HFF-Myc (cell line): ENCODE data around the gene RFC2.
"Not testable (repeated sequence)": the region's sequence is repeated elsewhere in the genome, so short reads cannot be mapped to it uniquely, and the experiment has no call there.

ENCODE experiments used
- DNase-seq: peaks from one replicate; pipeline ENCODE4 v3.0.0-alpha.2; 2011; ENCODE audit warnings: low read depth; ENCODE audit errors: extremely low read depth
- H3K4me3 ChIP-seq: replicated peaks from 2 replicates; pipeline ENCODE4 v1.5.1; 2011; ENCODE audit warnings: low read depth, mild to moderate bottlenecking, control low read depth, low read length
- TF ChIP-seq, protein P1 (sequence below): IDR thresholded peaks from 2 replicates; pipeline ENCODE4 v1.5.1; 2012; ENCODE audit warnings: mild to moderate bottlenecking, low read depth, low read length, control low read depth; ENCODE audit errors: missing control alignments

Gene RFC2

DNA sequence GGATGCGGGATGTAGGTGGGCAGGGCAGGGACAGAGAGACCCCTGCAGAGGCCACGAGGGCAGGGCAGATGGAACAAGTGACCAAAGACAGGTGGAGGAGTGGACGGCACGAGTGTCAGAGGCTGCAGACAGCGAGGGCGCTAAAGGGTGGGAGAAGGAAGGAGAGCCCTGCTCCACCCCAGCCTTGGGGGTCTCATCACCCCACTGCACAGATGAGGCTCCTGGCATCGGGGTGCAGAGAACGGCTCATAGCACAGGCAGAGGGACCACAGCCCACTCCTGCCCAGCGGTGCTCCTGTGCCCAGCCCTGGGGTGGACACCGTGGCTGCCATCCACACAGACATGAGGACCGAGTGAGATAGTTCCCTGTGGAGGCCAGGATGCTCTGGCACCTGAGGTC is 46.6 kb downstream of the RFC2 start:
- no peak overlapping the region for H3K4me3 ChIP-seq
- DNase-seq: no peak
- TF ChIP-seq, protein P1, sequence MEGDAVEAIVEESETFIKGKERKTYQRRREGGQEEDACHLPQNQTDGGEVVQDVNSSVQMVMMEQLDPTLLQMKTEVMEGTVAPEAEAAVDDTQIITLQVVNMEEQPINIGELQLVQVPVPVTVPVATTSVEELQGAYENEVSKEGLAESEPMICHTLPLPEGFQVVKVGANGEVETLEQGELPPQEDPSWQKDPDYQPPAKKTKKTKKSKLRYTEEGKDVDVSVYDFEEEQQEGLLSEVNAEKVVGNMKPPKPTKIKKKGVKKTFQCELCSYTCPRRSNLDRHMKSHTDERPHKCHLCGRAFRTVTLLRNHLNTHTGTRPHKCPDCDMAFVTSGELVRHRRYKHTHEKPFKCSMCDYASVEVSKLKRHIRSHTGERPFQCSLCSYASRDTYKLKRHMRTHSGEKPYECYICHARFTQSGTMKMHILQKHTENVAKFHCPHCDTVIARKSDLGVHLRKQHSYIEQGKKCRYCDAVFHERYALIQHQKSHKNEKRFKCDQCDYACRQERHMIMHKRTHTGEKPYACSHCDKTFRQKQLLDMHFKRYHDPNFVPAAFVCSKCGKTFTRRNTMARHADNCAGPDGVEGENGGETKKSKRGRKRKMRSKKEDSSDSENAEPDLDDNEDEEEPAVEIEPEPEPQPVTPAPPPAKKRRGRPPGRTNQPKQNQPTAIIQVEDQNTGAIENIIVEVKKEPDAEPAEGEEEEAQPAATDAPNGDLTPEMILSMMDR: no peak

- no peak overlapping the region for H3K4me3 ChIP-seq
- no peak for DNase-seq
- TF ChIP-seq, protein P1: peak; percentile 94
These were observed 47.5 kb downstream of the RFC2 start for GRCh38 chr7:74206589-74207120.

GRCh38 chr7:74206052-74206451 is 48.1 kb downstream of the RFC2 start:
- H3K4me3 ChIP-seq, DNase-seq: not testable (repeated sequence)

DNA sequence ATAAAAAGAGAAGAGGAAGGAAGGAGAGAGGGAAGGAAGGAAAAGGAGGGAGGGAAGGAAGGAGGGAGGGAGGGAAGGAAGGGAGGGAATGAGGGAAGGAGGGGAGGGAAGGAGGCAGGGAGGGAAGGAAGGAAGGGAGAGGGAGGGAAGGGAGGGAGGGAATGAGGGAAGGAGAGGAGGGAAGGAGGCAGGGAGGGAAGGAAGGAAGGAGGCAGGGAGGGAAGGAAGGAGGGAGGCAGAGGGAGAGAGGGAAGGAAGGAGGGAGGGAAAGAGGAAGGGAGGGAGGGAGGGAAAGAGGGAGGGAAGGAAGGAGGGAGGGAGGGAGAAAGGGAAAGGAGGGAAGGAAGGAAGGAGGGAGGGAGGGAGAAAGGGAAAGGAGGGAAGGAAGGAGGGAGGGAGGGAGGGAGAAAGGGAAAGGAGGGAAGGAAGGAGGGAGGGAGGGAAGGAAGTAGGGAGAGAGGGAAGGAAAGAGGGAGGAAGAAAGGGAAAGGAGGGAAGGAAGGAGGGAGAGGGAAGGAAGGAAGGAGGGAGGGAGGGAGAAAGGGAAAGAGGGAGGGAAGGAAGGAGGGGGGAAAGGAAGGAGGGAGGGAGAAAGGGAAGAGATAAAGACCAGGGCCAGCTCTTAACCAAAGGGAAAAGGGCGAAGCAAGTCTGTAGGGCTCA is 50.1 kb downstream of the RFC2 start:
- DNase-seq: no peak
- no peak overlapping the region for H3K4me3 ChIP-seq
- TF ChIP-seq, protein P1: no peak

- no peak for DNase-seq
- no peak overlapping the region for H3K4me3 ChIP-seq
- TF ChIP-seq, protein P1: peak; percentile 61
These were observed 51.2 kb downstream of the RFC2 start for GRCh38 chr7:74202841-74203556.

GRCh38 chr7:74199551-74200355 is 54.4 kb downstream of the RFC2 start:
- TF ChIP-seq, protein P1: no peak
- no peak overlapping the region for H3K4me3 ChIP-seq
- no peak for DNase-seq
